ENCODE results near the gene APLP2.

APLP2 gene

DNA sequence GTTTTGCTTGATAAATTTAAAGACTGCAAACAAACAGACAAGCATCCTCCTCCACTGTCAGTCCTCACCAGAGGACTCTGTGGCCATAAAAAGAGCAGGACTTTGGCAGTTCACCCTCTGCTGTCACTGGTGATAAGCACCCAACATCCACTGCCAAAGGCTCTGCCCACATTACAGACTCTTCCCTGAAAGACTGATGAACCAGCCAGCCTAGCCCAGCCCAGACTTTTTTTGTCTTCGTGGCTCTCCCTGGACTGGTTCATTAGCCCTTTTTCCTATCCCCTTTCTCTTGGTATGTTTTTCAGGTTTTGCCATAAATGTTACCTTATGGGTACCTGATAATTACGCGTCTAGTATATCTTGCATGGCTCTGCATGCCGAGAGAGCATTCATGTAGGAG lies 104.9 kb downstream of the APLP2 start:
- Histone ChIP-seq H3K27me3 (ENCODE audit: insufficient read depth, low read length, poor library complexity) (no peaks in the 10 kb centered on the region), H3K4me1 (ENCODE audit: control insufficient read depth, low read depth, low read length) (no peaks in the 10 kb centered on the region), H2BK15ac (replicated peaks; ENCODE audit: low read depth) (no peak overlapping the region), H3K4ac (ENCODE audit: low read depth, low read length) (no peak overlapping the region), H3K36me3 (ENCODE audit: control insufficient read depth, insufficient read depth, low read length) (no peaks in the 10 kb centered on the region), H4K8ac (ENCODE audit: low read depth, low read length) (no peak overlapping the region), H4K5ac (ENCODE audit: low read length) (no peak overlapping the region), H2AK5ac (ENCODE audit: low read length) (no peak overlapping the region), H3K27ac (ENCODE audit: low read depth, low read length) (no peak overlapping the region), H2BK120ac (ENCODE audit: low read depth, low read length) (no peak overlapping the region), H3K18ac (ENCODE audit: low read length) (no peak overlapping the region), H3K9ac (ENCODE audit: low read length) (no peak overlapping the region), H3K79me2 (ENCODE audit: control insufficient read depth, insufficient read depth, low read length) (no peaks in the 10 kb centered on the region), H3K23ac (ENCODE audit: low read length) (no peak overlapping the region), H3K4me2 (ENCODE audit: low read length) (no peak overlapping the region), H3K56ac (ENCODE audit: low read length) (no peak overlapping the region), H3K4me3 (ENCODE audit: low read length) (no peak overlapping the region), H2BK5ac (ENCODE audit: low read length) (no peak overlapping the region), H3K79me1 (ENCODE audit: low read length) (no peaks in the 10 kb centered on the region)
- no peak for DNase-seq
- WGBS (ENCODE audit: extremely low coverage, insufficient coverage, low lambda C conversion rate): no CpG with 5 or more reads among the region's 4 CpGs

- no CpG with 5 or more reads among the region's 5 CpGs for WGBS (ENCODE audit: extremely low coverage, insufficient coverage, low lambda C conversion rate)
- no peak overlapping the region for H3K4me2 ChIP-seq (ENCODE audit: low read length)
- H4K8ac ChIP-seq (ENCODE audit: low read depth, low read length): no peak overlapping the region
Observed at GRCh38 chr11:130175898-130176297, 106.2 kb downstream of the APLP2 start.

DNA sequence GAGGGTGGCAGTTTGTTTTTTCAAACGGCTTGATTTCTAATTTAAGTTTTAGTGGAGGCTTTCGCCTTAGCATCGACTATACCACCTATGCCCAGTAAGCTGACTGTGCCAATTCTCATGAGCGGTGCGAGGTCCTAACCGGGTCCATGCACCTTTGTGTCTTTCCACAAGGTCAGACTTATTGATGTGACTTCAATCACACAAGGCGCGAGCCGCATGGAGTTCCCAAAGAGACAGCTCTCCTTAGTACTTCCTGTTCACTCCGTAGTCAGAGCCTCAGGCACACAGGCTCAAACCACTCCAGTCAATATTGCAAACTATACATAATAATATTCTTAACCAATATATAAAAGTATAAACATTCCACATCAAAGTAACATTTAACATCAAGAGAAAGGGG lies 108.1 kb downstream of the APLP2 start:
- Histone ChIP-seq H3K79me1 (ENCODE audit: low read length) (no peaks in the 10 kb centered on the region), H3K4me1 (ENCODE audit: control insufficient read depth, low read depth, low read length) (no peaks in the 10 kb centered on the region), H3K4me3 (ENCODE audit: low read length) (no peak overlapping the region), H3K27me3 (ENCODE audit: insufficient read depth, low read length, poor library complexity) (no peaks in the 10 kb centered on the region), H2BK120ac (ENCODE audit: low read depth, low read length) (no peak overlapping the region), H4K5ac (ENCODE audit: low read length) (no peak overlapping the region), H2AK5ac (ENCODE audit: low read length) (no peak overlapping the region), H3K27ac (ENCODE audit: low read depth, low read length) (no peak overlapping the region), H4K8ac (ENCODE audit: low read depth, low read length) (no peak overlapping the region), H3K23ac (ENCODE audit: low read length) (no peak overlapping the region), H3K36me3 (ENCODE audit: control insufficient read depth, insufficient read depth, low read length) (no peaks in the 10 kb centered on the region), H3K4ac (ENCODE audit: low read depth, low read length) (no peak overlapping the region), H3K4me2 (ENCODE audit: low read length) (no peak overlapping the region), H3K56ac (ENCODE audit: low read length) (no peak overlapping the region), H3K18ac (ENCODE audit: low read length) (no peak overlapping the region), H3K79me2 (ENCODE audit: control insufficient read depth, insufficient read depth, low read length) (no peaks in the 10 kb centered on the region), H2BK15ac (replicated peaks; ENCODE audit: low read depth) (no peak overlapping the region), H3K9ac (ENCODE audit: low read length) (no peak overlapping the region), H2BK5ac (ENCODE audit: low read length) (no peak overlapping the region)
- WGBS (ENCODE audit: extremely low coverage, insufficient coverage, low lambda C conversion rate): no CpG with 5 or more reads among the region's 10 CpGs
- DNase-seq: no peak

More at GRCh38 chr11:130175898-130176297, 106.2 kb downstream of the APLP2 start:
- no peaks in the 10 kb centered on the region for H3K79me2 ChIP-seq (ENCODE audit: control insufficient read depth, insufficient read depth, low read length)
- no peaks in the 10 kb centered on the region for H3K36me3 ChIP-seq (ENCODE audit: control insufficient read depth, insufficient read depth, low read length)
- H3K27ac ChIP-seq (ENCODE audit: low read depth, low read length): no peak overlapping the region
- H3K18ac ChIP-seq (ENCODE audit: low read length): no peak overlapping the region
- no peak overlapping the region for H2BK120ac ChIP-seq (ENCODE audit: low read depth, low read length)
- H2BK15ac ChIP-seq (replicated peaks; ENCODE audit: low read depth): no peak overlapping the region
- no peak overlapping the region for H4K5ac ChIP-seq (ENCODE audit: low read length)
- no peak overlapping the region for H3K4me3 ChIP-seq (ENCODE audit: low read length)
- H3K4ac ChIP-seq (ENCODE audit: low read depth, low read length): no peak overlapping the region
- no peak overlapping the region for H2AK5ac ChIP-seq (ENCODE audit: low read length)
- no peak for DNase-seq
- H3K79me1 ChIP-seq (ENCODE audit: low read length): no peaks in the 10 kb centered on the region
- no peaks in the 10 kb centered on the region for H3K4me1 ChIP-seq (ENCODE audit: control insufficient read depth, low read depth, low read length)
- no peak overlapping the region for H3K23ac ChIP-seq (ENCODE audit: low read length)
- no peak overlapping the region for H3K56ac ChIP-seq (ENCODE audit: low read length)
- H3K9ac ChIP-seq (ENCODE audit: low read length): no peak overlapping the region
- H3K27me3 ChIP-seq (ENCODE audit: insufficient read depth, low read length, poor library complexity): no peaks in the 10 kb centered on the region
- H2BK5ac ChIP-seq (ENCODE audit: low read length): no peak overlapping the region

GRCh38 chr11:130178441-130179339 lies 109.0 kb downstream of the APLP2 start:
- no peak overlapping the region for H3K9ac ChIP-seq (ENCODE audit: low read length)

GRCh38 chr11:130179396-130180306 lies 110.0 kb downstream of the APLP2 start:
- Histone ChIP-seq H3K4me1 (ENCODE audit: control insufficient read depth, low read depth, low read length) (no peaks in the 10 kb centered on the region), H3K18ac (ENCODE audit: low read length) (no peak overlapping the region), H3K4ac (ENCODE audit: low read depth, low read length) (no peak overlapping the region), H3K4me3 (ENCODE audit: low read length) (no peak overlapping the region), H3K23ac (ENCODE audit: low read length) (no peak overlapping the region), H2BK15ac (replicated peaks; ENCODE audit: low read depth) (no peak overlapping the region), H2AK5ac (ENCODE audit: low read length) (no peak overlapping the region), H3K27ac (ENCODE audit: low read depth, low read length) (no peak overlapping the region), H4K8ac (ENCODE audit: low read depth, low read length) (no peak overlapping the region), H2BK120ac (ENCODE audit: low read depth, low read length) (no peak overlapping the region), H3K79me2 (ENCODE audit: control insufficient read depth, insufficient read depth, low read length) (no peaks in the 10 kb centered on the region), H2BK5ac (ENCODE audit: low read length) (no peak overlapping the region), H3K4me2 (ENCODE audit: low read length) (no peak overlapping the region), H3K27me3 (ENCODE audit: insufficient read depth, low read length, poor library complexity) (no peaks in the 10 kb centered on the region), H3K36me3 (ENCODE audit: control insufficient read depth, insufficient read depth, low read length) (no peaks in the 10 kb centered on the region), H3K79me1 (ENCODE audit: low read length) (no peaks in the 10 kb centered on the region), H3K9ac (ENCODE audit: low read length) (no peak overlapping the region), H4K5ac (ENCODE audit: low read length) (no peak overlapping the region), H3K56ac (ENCODE audit: low read length) (no peak overlapping the region)
- no CpG with 5 or more reads among the region's 21 CpGs for WGBS (ENCODE audit: extremely low coverage, insufficient coverage, low lambda C conversion rate)
- no peak for DNase-seq

More at GRCh38 chr11:130178441-130179339, 109.0 kb downstream of the APLP2 start:
- Histone ChIP-seq H3K4ac (ENCODE audit: low read depth, low read length) (no peak overlapping the region), H3K4me3 (ENCODE audit: low read length) (no peak overlapping the region), H2BK5ac (ENCODE audit: low read length) (no peak overlapping the region), H3K18ac (ENCODE audit: low read length) (no peak overlapping the region), H3K36me3 (ENCODE audit: control insufficient read depth, insufficient read depth, low read length) (no peaks in the 10 kb centered on the region), H3K4me1 (ENCODE audit: control insufficient read depth, low read depth, low read length) (no peaks in the 10 kb centered on the region), H2AK5ac (ENCODE audit: low read length) (no peak overlapping the region), H3K79me1 (ENCODE audit: low read length) (no peaks in the 10 kb centered on the region), H3K56ac (ENCODE audit: low read length) (no peak overlapping the region), H4K8ac (ENCODE audit: low read depth, low read length) (no peak overlapping the region), H2BK15ac (replicated peaks; ENCODE audit: low read depth) (no peak overlapping the region), H3K27me3 (ENCODE audit: insufficient read depth, low read length, poor library complexity) (no peaks in the 10 kb centered on the region), H3K27ac (ENCODE audit: low read depth, low read length) (no peak overlapping the region), H3K4me2 (ENCODE audit: low read length) (no peak overlapping the region), H2BK120ac (ENCODE audit: low read depth, low read length) (no peak overlapping the region), H3K79me2 (ENCODE audit: control insufficient read depth, insufficient read depth, low read length) (no peaks in the 10 kb centered on the region), H4K5ac (ENCODE audit: low read length) (no peak overlapping the region), H3K23ac (ENCODE audit: low read length) (no peak overlapping the region)
- WGBS (ENCODE audit: extremely low coverage, insufficient coverage, low lambda C conversion rate): no CpG with 5 or more reads among the region's 16 CpGs
- DNase-seq: no peak

Measured in mesendoderm (in vitro differentiated cells).